Type B pancreatic cell (in vitro differentiated cells): ENCODE data around the gene FHDC1. TPM values are rescaled to one million over a fixed set of nuclear protein-coding genes. Genes with fewer than 3 reads are reported as not detected.

Experiments used
- DNase-seq: peaks from one replicate; pipeline ENCODE4 v3.0.0; 2021; ENCODE audit warnings: mixed read lengths; ENCODE audit not compliant: unreplicated experiment; ENCODE audit errors: extremely low spot score
- H3K27ac Mint-ChIP-seq: 2 replicates; pipeline ENCODE4 v1.8.0; 2021; ENCODE audit warnings: mild to moderate bottlenecking, mixed read lengths
- H3K27me3 Mint-ChIP-seq: 2 replicates; pipeline ENCODE4 v1.8.0; 2021; ENCODE audit warnings: mixed read lengths
- H3K36me3 Mint-ChIP-seq: 2 replicates; pipeline ENCODE4 v1.8.0; 2021; ENCODE audit warnings: mixed read lengths
- H3K4me1 Mint-ChIP-seq: one replicate; pipeline ENCODE4 v1.8.0; 2021; ENCODE audit warnings: mixed read lengths; ENCODE audit not compliant: unreplicated experiment
- H3K4me3 Mint-ChIP-seq: 2 replicates; pipeline ENCODE4 v1.8.0; 2021; ENCODE audit warnings: mild to moderate bottlenecking, mixed read lengths
- H3K9me3 Mint-ChIP-seq: 2 replicates; pipeline ENCODE4 v1.8.0; 2021; ENCODE audit warnings: mixed read lengths
- total RNA-seq: library from RNA; stranded (reverse); gene quantifications from 2 replicates; pipeline ENCODE4 v1.2.1, GENCODE V29; 2021; ENCODE audit warnings: low replicate concordance
- TF ChIP-seq, protein P1 (sequence below): fragments of 200-600 bp; sonication (generic); conservative IDR thresholded peaks from 2 replicates; pipeline ENCODE4 v1.5.0; 2021; ENCODE audit warnings: antibody characterized with exemption, mild to moderate bottlenecking

The FHDC1 gene
- total RNA-seq, 1 donor from 2014 or later = 23.1 TPM

DNA sequence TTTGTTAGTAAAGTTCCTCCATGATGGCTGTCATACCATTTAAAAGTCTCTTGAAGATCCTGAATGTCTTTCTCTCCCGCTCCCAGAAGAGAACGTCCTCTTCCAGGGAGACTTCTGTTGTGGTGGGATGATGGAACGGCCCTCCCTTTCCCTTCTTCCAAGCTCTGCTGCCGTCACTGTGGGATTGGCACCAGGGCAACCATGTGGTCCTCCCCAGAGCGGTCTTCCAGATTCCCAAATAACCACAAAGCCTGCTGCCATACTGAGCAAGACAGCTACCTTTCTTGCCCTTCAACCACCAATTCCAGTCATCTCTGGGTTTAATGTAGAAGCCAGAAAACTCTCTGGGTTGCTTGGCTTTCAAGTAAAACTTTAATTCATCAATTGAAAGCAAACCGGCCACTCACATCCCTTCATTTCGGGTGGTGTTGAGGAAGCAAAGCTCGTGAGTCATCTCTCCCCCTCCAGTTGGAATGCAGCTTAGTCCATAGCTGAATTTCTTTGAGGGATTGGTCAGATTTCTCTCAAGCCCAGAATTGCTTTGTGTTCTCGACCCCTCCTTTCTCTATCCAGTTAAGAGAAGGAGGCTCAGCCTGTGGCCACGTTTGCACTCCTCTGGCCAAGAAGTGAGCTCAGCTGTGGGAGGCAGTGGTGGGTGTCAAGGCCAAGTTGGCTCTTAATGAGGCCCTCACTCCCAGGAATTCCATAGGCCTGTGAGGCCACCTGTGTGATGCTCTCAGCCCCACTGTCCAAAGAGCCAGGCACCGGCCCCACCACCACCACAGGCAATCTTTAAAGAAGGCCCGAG, 36.9 kb downstream of the FHDC1 start:
- TF ChIP-seq, protein P1, sequence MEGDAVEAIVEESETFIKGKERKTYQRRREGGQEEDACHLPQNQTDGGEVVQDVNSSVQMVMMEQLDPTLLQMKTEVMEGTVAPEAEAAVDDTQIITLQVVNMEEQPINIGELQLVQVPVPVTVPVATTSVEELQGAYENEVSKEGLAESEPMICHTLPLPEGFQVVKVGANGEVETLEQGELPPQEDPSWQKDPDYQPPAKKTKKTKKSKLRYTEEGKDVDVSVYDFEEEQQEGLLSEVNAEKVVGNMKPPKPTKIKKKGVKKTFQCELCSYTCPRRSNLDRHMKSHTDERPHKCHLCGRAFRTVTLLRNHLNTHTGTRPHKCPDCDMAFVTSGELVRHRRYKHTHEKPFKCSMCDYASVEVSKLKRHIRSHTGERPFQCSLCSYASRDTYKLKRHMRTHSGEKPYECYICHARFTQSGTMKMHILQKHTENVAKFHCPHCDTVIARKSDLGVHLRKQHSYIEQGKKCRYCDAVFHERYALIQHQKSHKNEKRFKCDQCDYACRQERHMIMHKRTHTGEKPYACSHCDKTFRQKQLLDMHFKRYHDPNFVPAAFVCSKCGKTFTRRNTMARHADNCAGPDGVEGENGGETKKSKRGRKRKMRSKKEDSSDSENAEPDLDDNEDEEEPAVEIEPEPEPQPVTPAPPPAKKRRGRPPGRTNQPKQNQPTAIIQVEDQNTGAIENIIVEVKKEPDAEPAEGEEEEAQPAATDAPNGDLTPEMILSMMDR = no peak
- peak overlapping the region; percentile 87 for H3K27ac Mint-ChIP-seq
- no peak for DNase-seq
- peaks cover 23% of the 10 kb centered on the region for H3K4me1 Mint-ChIP-seq
- H3K27me3 Mint-ChIP-seq = no peaks in the 10 kb centered on the region
- H3K4me3 Mint-ChIP-seq = peak overlapping the region; percentile 31
- H3K9me3 Mint-ChIP-seq = no peaks in the 10 kb centered on the region
- peaks cover 27% of the 10 kb centered on the region for H3K36me3 Mint-ChIP-seq

DNA sequence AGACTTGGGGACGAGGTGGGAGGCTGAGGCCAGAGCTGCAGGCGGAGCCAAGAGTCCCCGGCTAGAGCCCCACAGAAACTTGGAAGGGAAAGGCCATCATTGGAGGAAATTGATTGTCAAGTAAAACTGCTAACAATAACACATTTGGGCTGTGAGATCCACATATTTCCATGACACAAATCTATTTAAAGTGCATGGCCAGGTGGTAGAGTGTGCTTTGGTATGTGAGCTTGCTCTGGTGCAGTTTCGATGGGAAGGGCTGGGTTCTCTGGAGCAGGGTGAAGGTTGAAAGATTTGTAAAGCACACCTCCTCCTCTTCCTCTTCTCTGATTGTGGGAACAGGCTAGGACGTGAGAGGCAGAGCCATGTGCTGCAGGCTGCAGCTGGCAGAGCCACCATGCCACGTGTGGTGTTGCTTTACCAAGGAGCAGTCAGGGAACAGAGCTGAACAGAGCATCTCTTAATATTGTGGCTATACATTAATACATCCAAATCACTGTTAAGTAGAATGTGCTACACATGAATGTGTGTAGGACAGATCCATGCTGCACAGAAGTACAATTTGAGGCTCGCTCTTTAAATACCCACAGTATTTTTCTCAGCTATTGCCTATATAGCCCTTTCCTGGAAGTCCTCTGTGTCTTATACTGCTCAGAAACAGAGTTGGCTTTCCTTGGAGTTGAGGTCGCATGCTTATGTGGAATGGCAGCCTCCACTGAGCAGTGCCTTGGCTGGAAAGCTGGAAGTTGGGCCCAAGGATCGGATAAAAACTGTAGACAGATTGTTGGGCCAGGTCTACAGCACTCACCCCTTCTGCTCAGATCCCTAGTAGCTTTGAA, 37.7 kb downstream of the FHDC1 start:
- DNase-seq = no peak
- no peak overlapping the region for H3K4me3 Mint-ChIP-seq
- H3K27me3 Mint-ChIP-seq = no peaks in the 10 kb centered on the region
- H3K36me3 Mint-ChIP-seq = peaks cover 26% of the 10 kb centered on the region
- H3K27ac Mint-ChIP-seq = peak overlapping the region; percentile 87
- peaks cover 22% of the 10 kb centered on the region for H3K4me1 Mint-ChIP-seq
- TF ChIP-seq, protein P1 = no peak
- no peaks in the 10 kb centered on the region for H3K9me3 Mint-ChIP-seq

DNA sequence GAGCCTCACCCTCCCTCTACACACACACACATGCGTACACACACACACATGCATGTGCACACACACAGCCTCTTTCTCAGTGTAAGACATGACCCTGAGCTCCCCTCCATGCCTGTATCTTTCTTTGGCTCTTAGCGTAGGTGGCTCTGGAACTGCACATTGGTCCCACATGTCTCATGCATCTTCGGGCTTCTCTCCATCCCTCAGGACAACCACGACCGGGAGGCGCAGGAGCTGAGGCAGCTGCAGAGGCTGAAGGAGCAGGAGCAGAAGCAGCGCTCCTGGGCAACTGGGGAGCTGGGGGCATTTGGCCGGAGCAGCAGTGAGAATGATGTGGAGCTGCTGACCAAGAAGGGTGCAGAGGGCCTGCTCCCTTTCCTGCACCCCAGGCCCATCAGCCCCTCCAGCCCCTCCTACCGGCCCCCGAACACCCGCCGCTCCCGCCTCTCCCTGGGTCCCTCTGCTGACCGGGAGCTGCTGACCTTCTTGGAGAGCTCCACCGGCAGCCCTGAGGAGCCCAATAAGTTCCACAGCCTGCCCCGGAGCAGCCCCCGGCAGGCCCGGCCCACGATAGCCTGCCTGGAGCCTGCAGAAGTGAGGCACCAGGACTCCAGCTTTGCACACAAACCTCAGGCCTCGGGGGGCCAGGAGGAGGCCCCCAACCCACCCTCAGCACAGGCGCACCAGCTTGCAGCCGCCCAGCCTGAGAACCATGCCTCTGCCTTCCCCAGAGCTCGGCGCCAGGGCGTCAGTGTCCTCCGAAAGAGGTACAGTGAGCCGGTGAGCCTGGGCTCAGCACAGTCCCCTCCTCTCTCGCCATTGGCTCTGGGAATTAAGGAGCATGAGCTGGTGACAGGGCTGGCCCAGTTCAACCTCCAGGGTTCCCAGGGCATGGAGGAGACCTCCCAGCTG, 38.6 kb downstream of the FHDC1 start:
- Mint-ChIP-seq H3K27ac (peak overlapping the region; percentile 87), H3K4me3 (no peak overlapping the region)
- TF ChIP-seq, protein P1 = no peak

DNA sequence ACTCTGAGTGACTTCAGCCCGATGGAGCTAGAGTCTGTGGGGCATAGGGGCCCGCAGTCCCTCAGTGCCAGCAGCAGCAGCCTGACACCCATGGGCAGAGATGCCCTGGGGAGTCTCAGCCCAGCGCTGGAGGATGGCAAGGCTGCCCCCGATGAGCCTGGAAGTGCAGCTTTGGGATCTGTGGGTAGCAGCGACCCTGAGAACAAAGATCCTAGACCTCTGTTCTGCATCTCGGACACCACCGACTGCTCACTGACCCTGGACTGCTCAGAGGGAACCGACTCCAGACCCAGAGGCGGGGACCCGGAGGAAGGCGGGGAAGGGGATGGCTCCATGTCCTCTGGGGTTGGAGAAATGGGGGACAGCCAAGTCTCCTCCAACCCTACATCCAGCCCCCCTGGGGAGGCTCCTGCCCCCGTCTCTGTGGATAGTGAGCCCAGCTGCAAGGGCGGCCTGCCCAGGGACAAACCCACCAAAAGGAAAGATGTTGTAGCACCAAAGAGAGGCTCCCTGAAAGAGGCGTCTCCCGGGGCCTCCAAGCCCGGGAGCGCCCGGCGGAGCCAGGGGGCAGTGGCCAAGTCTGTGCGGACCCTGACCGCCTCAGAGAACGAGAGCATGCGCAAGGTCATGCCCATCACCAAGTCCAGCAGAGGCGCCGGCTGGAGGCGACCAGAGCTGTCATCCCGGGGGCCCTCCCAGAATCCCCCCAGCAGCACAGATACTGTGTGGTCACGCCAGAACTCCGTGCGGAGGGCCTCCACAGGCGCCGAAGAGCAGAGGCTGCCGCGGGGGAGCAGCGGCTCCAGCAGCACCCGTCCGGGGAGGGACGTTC, 39.5 kb downstream of the FHDC1 start:
- no peak for DNase-seq
- peaks cover 17% of the 10 kb centered on the region for H3K4me1 Mint-ChIP-seq
- H3K9me3 Mint-ChIP-seq = no peaks in the 10 kb centered on the region
- peaks cover 23% of the 10 kb centered on the region for H3K36me3 Mint-ChIP-seq
- TF ChIP-seq, protein P1 = no peak
- H3K27ac Mint-ChIP-seq = no peak overlapping the region
- H3K4me3 Mint-ChIP-seq = no peak overlapping the region
- H3K27me3 Mint-ChIP-seq = no peaks in the 10 kb centered on the region

More for the DNA sequence above, 38.6 kb downstream of the FHDC1 start:
- H3K4me1 Mint-ChIP-seq = peaks cover 22% of the 10 kb centered on the region
- no peak for DNase-seq
- H3K36me3 Mint-ChIP-seq = peaks cover 26% of the 10 kb centered on the region
- no peaks in the 10 kb centered on the region for H3K9me3 Mint-ChIP-seq
- H3K27me3 Mint-ChIP-seq = no peaks in the 10 kb centered on the region
